Activated CD8-positive, alpha-beta memory T cell treated with anti-CD3 and anti-CD28 coated beads, Interleukin-2, amount 50 U/mL, for 24 hours (primary cell): Measurements from ENCODE around the gene GPC1.

Experiments used
- DNase-seq: peaks from one replicate; pipeline ENCODE4 v3.0.0-alpha.2; 2020; ENCODE audit errors: extremely low read depth

The GPC1 gene

GRCh38 chr2:240396623-240397541 is 38.6 kb upstream of the GPC1 start:
- DNase-seq, result no peak

DNA sequence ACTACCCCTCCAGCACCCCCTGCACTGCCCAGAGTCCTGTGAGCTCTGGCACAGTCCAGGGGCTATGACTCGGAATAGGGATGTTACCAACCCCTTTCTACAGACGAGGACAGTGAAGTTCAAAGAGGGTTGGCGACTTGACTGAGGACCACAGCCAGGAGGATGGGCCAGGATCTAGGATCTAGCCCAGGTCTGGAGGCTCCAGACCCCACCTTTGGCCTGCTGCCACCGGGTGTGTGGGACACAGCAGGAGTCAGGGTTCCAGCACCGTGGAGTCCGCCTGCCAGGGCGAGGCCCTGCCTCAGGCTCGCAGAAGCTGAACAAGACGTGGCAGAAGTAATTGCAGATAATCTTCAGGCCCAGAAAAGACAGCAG is 37.9 kb upstream of the GPC1 start:
- DNase-seq, result no peak

- DNase-seq, result no peak
Observed at GRCh38 chr2:240397924-240398645, 37.4 kb upstream of the GPC1 start.

DNA sequence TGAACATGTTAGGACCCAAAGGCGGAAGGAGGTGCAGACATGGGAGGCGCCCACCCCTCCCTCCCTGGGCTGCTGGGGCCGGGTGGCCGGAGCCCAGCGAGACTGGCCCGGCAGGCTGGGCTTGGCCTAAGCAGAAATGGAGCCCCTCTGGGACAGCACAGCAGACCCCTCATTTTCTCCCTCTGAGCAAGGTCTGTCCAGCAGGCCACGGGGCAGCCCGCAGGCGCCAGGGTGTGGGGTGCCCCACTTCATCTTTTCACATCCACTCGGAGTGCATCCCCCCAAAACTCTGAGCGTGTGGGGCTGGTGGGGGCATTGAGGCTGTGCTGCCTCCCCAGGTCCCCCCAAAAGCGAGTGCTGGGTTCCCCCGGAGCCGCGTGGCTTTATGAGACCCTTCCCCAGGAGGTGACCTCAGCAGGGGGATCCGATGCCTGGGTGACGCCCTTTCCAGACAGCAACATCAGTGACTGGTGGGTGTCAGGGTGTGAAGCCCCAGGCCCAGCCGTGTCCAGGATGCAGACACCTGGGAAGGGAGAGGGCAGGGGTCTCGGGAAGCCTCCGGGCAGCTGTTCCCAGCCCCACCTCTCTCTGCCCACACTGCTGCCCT is 36.7 kb upstream of the GPC1 start:
- DNase-seq, result no peak

- no peak for DNase-seq
Observed at GRCh38 chr2:240399419-240400324, 35.8 kb upstream of the GPC1 start.

- DNase-seq, result no peak
Observed at GRCh38 chr2:240400371-240401161, 34.9 kb upstream of the GPC1 start.

GRCh38 chr2:240401308-240401707 is 34.2 kb upstream of the GPC1 start:
- no peak for DNase-seq

- DNase-seq, result no peak
Observed at GRCh38 chr2:240401781-240402551, 33.5 kb upstream of the GPC1 start.

GRCh38 chr2:240402566-240403272 is 32.7 kb upstream of the GPC1 start:
- no peak for DNase-seq

GRCh38 chr2:240403396-240404104 is 31.9 kb upstream of the GPC1 start:
- no peak for DNase-seq

DNA sequence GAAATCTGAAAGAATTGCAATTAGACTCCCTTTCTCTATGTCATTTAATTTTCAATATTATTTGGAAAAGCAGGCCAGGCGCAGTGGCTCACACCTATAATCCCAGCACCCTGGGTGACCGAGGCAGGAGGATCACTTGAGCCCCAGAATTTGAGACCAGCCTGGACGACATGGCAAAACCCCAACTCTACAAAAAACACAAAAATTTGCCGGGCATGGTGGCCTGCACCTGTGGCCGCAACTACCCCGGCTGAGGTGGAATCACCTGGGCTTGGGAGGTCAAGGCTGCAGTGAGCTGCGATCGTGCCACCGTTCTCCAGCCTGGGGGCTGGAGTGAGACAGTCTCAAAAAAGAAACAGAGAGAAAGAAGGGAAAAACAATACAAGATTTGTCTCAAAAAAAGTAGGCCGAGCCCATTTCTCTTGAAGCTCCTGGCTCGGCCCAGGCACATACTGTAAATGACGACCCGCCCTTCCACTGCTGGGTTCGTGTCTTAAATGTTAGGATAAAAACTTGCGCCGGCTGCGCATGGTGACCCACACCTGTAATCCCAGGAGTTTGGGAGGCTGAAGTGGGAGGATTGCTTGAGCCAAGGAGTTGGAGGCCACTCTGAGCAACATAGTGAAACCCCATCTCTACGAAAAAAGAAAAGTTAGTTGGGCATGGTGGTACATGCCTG is 31.1 kb upstream of the GPC1 start:
- no peak for DNase-seq

DNA sequence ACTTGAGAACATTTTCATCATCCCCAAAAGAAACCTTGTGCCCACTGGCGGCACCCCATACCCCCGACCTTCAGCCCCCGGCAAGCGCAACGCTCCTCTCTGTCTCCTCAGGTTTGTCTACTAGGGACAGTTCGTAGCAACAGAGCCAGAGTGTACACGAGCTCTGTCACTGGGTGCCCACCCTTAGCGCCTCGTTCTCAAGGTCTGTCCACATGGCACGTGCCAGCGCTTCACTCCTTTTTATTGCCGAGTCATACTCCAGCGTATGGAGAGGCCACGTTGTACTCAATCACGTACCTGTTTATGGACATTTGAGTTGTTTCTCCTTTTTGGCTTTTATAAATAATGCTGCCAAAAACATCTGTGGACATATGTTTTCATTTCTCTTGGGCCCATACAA is 30.3 kb upstream of the GPC1 start:
- no peak for DNase-seq

GRCh38 chr2:240405684-240406313 is 29.7 kb upstream of the GPC1 start:
- no peak for DNase-seq

DNA sequence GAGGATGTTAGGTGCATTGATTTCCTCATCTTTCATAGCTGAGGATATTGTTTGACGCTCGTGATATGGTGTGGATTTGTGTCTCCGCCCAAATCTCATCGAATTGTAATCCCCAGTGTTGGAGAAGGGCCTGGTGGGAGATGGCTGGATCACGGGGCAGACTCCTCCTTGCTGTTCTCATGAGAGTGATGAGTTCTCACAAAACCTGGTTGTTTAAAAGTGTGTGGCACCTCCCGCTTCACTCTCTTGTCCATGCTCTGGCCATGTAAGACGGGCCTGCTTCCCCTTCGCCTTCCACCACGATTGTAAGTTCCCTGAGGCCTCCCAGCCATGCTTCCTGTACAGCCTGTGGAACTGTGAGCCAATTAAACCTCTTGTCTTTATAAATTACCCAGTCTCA is 28.4 kb upstream of the GPC1 start:
- no peak for DNase-seq

DNA sequence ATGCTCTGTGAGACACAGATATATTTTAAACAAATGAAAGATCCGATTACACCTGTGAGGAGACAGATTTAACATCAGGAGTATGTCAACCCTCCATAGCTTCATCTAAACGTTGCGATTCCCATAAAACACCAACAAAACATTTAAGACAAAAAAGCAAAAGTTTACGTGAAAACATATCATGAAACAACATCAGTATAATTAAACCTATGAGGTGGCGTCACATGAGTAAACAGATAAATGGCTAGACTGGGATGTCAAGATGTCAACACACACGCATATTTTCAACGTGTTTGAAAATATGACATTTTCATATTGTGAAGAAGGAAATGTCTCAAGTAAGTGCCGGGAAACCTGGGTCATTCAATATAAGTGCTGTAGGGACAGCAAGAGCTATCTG is 25.5 kb upstream of the GPC1 start:
- DNase-seq, result no peak

- no peak for DNase-seq
Observed at GRCh38 chr2:240410808-240411207, 24.7 kb upstream of the GPC1 start.

- DNase-seq, result no peak
Observed at GRCh38 chr2:240411261-240412160, 24.0 kb upstream of the GPC1 start.
